ENCODE data around the gene ANKRD23.
A peak's percentile ranks its signal among the peaks of the same experiment; 100 is the strongest.
"Not testable (repeated sequence)": the region's sequence is repeated elsewhere in the genome, so short reads cannot be mapped to it uniquely, and the experiment has no call there.

Gene ANKRD23

GRCh38 chr2:96843538-96844268 is at the start of gene ANKRD23:
ANKRD23 (minus strand) TSS chr2:96844021; CDS start chr2:96843992, 29 bp downstream.
- peak; percentile 39 for DNase-seq

GRCh38 chr2:96891591-96892333 is 47.9 kb upstream of the ANKRD23 start:
- DNase-seq: no peak

- DNase-seq: no peak
These were observed 47.0 kb upstream of the ANKRD23 start for GRCh38 chr2:96890726-96891385.

DNA sequence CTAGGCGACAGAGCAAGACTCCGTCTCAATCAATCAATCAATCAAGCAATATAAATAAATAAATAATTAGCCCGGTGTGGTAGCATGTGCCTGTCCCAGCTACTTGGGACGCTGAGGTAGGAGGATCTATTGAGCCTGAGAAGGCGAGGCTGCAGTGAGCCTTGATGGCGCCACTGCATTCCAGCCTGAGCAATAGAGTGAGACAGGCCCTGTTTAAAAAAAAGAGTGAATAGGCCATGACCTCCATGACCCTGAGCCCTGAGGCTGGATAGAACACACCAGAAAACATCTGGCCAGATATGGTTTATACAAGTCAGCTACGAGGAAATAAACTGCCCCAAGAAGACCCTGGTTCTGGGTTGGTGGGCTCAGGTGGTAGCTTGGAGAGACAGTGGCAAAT is 46.4 kb upstream of the ANKRD23 start:
- DNase-seq: no peak

GRCh38 chr2:96889502-96889901 is 45.7 kb upstream of the ANKRD23 start:
- DNase-seq: not testable (repeated sequence)

- DNase-seq: no peak
These were observed 44.5 kb upstream of the ANKRD23 start for GRCh38 chr2:96888072-96889011.

DNA sequence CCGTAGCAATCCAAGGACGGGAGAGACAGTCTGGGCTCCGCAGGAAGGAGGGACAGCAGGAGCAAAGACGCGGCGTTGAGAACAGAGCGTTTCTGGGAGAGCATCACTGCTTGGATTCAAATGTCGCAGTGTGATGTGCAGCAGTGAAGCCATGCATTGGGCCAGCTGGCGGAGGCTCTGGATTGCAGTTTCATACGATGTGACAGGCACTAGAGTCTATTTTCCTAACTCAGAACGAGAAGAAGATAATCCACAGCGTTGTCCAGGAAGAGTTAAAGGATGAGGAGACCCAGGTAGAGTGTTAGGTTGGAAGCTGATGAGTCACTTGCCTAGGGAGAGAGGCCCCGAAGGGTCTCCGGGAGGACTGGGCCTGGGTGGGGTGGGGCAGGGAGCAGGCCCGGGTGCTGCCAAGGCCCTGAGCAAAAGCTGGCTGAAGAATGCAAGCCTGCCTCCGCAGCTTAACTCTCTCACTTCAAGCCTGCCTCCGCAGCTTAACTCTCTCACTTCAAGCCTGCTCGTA is 43.7 kb upstream of the ANKRD23 start:
- DNase-seq: peak; percentile 80

DNA sequence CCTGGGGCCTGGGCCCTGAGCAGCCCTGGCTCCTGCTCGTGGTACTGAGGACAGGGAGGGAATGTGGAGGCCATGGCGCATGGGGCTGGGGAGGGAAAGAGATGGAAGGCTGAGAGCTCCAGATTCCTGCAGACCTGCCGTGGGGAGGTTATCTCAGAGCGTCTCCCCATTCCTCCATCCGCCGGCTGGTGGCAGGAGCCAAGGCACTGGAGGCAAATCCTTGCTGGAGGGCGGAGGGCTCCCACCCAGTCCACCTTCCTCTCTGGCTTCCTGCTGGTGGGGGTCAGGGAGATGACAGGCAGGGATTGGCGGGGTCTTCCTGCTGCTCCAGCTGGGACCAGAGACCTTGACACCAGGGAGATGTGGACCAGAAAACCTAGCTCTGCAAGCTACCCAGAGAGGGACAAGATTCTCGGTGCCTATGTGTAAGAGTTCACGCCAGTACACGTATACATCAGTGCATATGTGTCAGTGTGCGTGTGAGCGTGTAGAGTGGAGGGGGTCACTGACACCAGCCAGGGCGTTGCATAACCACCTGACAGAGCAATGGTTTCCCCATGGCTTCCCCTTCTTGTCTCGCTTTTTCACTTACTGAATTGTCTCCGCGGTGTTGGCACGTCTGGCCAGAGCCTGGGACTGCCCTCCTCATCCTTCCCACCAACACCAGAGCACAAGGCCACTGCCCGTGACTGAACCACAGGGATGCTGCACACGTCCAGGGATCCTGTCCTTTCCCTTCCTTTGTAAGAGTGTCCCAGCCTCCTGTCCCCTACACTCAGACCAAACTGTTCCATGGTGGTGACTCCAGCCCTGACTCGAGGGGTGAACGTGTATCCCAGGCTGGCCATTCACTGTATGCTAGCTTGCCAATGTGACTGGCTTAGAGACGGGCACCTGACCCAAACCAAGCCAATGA is 41.9 kb upstream of the ANKRD23 start:
- no peak for DNase-seq

DNA sequence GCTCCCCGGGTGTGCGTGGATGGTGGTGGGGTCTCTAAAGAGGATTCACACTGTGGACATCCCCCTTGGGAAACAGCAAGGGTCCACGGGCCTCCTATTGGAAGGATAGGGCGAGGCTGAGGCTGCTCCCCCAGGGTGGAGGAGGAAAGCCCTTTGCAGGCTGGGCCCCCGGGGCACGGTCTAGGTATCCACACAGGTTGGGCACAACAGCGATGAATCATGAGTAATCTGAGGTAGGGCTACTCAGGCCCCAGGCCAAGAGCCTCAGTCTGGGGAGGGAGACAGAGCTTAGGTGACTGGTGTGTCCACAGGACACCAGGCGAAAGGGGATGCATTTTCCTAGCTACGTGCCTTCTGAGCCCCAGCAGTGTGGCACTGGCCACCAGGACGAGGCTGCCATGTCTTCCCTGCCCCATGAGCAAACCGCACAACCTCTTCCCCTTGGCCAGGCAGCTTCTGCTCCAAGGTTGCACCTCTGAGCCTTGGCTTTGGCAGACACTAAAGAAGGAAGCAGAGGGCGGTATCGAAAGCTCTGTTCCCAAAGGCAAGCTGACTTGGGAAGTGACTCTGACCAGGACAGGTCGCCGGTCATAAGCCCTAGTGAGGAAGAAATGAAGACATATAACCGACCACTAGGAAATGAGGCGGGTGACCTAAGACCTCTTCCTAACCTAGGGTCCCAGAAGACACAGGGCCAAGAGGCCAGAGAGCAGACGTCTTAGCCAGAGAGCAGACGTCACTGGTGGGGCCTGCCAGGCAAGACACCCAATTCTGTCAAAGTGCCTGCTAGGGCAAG is 40.7 kb upstream of the ANKRD23 start:
- no peak for DNase-seq

DNA sequence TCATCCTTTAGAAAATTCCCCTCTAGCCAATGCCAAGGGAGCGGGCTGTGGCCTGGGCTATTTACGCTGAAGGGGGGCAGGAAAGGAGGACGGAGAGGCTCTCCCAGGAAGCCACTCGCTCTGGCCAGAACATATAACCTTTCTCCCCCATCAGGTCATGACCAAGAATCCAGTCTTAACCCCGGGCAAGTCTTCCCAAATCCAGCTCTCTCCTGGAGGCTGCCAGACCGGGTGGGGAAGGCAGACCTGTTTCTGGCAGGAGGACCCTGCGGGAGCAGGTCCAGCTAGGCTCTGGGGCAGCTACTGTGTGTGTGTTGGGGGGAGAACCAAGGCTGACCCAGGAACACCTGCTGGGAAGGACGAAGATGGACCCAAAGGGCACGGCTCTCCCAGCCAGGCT is 39.5 kb upstream of the ANKRD23 start:
- no peak for DNase-seq

DNA sequence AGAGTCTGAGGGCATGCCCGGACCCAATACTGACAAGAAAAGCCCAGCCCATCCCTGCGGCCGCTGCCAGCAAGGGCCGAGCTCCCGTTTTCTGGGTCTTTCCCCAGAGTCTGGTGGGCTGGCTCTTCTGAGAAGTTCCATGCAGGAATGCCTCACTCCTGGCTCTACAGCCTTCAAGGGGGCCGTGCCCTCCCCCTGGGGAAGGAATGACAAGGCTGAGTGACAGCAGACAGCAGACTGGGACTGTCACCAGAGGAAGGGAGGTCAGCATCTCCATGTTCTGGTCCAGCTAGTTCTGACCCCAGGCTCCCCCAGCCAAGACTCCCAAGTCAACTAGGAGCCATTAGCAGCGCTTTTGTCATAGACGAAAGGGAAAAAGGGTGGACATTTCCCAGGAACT is 39.1 kb upstream of the ANKRD23 start:
- no peak for DNase-seq

DNA sequence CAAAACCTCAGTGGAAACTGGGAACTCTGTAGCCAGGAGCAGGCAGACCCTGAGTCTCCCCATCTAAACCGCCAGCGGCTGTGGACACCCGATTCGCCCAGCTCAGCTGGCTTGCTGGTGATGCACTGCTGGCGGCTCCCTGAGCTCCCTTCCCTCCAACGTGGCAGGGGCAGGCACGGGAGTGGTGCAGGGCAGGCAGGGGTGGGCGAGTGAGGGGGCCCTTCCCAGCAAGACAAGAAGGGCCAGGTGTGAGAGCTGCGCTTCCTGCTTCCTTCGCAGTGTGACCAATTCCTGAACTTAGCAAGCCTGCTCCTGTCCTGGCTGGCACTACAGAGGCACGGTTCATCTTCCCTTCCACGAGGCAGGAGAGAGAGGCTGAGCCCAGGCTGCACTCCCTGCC is 38.4 kb upstream of the ANKRD23 start:
- DNase-seq: no peak

DNA sequence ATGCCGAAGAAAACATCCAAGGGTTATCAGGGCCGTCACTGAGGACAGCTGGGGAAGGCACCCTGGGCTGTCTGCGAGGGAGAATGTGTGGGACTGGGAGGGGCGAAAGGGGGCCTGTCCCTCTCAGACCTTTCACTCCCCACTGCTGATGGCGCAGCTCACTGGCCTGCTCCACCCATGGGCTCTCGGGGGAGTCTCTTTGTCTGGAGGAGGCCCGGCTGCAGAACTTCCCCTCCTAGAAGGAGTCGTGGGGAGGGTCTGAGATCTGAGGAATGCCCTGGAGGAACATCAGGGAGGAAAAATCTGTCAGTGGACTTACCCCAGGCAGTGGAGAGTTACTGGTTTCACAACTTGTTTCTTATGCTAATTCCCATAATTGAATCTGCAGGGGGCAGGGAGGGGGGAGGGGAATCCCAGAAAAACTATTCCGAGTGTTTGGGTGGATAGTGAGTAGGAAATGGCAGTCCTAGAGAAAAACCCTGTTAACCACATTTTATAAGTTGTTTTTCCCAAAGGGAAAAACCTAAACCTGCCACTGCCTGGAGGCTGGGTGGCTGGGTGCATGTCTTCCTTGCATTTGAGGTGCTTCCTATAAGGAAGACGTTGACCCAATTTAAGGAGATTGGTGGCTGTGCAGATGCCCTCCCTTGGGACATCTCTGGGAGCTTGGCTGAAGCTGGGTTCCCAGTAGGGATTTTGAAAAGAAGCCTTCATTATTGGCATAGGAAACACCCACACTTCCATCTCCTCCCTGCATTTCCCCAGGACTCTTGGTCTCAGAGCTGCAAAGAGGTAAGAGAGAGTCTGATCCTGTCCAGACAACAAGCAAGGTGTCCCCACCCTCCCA is 37.8 kb upstream of the ANKRD23 start:
- DNase-seq: no peak

DNA sequence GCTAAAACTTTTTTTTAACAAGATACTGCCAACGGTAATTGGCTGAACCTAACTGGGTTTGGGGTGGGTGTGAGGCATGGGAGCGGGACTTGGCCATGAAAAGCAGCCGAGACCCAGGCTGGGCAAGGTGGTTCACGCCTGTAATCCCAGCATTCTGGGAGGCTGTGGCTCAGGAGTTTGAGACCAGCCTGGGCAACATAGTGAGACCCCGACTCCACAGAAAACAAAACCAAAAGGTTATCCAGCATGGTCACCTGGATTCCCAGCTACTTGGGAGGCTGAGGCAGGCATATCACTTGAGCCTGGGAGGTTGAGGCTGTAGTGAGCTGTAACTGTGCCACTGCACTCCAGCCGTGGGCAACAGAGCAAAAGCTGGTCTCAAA is 37.1 kb upstream of the ANKRD23 start:
- no peak for DNase-seq

DNA sequence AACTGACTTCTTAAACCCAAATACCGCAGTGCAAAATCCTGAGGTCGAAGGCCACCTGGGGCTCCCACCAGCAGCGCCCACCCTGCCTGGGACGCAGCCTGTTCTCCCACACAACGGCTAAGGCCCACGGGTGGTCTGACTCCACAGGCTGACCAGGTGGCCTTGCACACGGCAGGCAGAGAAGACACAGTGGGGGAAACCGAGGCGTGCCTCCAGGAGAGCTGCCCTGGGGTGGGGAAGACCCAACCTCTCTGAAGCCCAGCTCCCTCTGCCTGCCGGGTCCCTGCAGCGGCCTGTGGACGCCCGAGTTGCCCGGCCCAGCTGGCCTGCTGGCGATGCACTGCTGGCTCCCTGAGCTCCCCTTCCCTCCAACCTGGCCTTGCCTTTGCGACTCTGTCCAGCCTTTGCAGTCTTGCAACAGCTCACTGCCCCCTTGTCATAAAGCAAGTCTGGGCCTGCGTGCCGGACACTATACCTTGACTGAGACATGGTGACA is 35.8 kb upstream of the ANKRD23 start:
- DNase-seq: no peak

DNA sequence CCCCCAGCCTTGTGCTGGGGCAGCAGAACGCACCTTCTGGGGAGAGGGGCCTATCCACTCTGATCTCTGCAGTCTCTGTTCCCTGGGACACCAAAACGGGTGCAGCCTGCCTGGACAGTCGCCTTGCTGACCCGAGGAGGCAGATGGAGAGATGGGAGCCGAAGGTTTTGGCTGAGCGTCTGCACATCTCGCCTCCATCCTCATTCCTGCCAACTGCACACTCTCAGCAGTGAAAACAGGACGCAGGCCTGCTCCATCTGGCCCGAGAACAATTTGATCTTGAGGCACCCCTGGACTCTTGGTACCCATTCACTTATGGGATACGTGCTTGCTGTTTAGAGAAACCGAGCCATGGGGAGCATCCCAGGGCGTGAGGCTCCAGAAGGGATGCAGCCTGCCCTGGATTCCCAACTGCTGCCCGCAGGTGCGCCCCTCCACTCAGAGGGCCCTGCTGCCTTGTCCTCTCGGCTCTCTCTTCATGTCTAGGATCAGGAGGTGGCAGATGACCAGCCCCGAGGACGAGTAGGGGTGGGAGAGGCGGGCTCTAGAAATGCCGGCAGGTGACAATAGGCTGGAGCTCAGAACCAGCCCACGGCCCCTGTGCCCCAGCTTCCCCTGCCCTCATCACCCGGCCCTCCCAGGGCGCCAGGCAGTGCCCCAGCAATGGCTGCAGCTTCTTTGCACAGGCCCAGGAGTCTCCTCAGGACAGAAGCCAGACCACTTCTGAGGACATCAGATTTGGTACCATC is 35.1 kb upstream of the ANKRD23 start:
- DNase-seq: no peak

- no peak for DNase-seq
These were observed 34.4 kb upstream of the ANKRD23 start for GRCh38 chr2:96878171-96878570.

DNA sequence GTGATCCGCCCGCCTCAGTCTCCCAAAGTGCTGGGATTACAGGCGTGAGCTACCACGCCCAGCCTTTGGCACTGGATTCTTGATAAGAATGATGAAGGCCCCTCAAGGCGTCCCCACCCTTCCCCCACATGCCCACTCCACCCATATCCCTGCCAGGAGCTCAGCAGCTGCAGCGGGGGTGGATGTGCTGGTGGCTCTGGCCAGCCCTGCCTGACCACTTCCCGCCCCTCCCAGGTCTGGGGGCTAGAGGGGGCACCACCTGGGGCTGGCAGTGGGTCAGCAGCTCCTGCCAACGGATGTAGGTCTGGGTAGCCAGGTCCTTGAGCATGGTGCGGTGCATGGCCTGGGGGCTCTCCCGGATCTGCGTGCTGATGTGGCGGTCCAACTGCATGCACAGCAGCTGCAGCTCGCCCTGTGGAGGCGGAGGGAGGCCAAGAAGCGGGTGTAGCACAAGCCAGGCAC is 33.8 kb upstream of the ANKRD23 start:
- DNase-seq: no peak

All from left hindlimb (tissue), 1 donor.